Activated naive CD8-positive, alpha-beta T cell treated with anti-CD3 and anti-CD28 coated beads for 36 hours (primary cell): ENCODE measurements around the gene PTPRN2. TPM values are rescaled to one million over a fixed set of nuclear protein-coding genes. Genes with fewer than 3 reads are reported as not detected.
"Not testable (repeated sequence)": the region's sequence is repeated elsewhere in the genome, so short reads cannot be mapped to it uniquely, and the experiment has no call there.

ENCODE experiments used
- DNase-seq: peaks from one replicate; pipeline ENCODE4 v3.0.0; 2021
- H3K27ac Mint-ChIP-seq: one replicate; pipeline ENCODE4 v1.8.0; 2022; ENCODE audit warnings: mild to moderate bottlenecking, moderate library complexity, mixed read lengths
- H3K27me3 Mint-ChIP-seq: one replicate; pipeline ENCODE4 v1.8.0; 2022; ENCODE audit warnings: mild to moderate bottlenecking, mixed read lengths
- H3K36me3 Mint-ChIP-seq: one replicate; pipeline ENCODE4 v1.8.0; 2021; ENCODE audit warnings: mild to moderate bottlenecking, mixed read lengths
- H3K4me1 Mint-ChIP-seq: one replicate; pipeline ENCODE4 v1.8.0; 2021; ENCODE audit warnings: mixed read lengths
- H3K4me3 Mint-ChIP-seq: one replicate; pipeline ENCODE4 v1.8.0; 2022; ENCODE audit warnings: mild to moderate bottlenecking, moderate library complexity, mixed read lengths
- H3K9me3 Mint-ChIP-seq: one replicate; pipeline ENCODE4 v1.8.0; 2022; ENCODE audit warnings: mixed read lengths
- total RNA-seq, 2 experiments: library from RNA; stranded (reverse); gene quantifications; one replicate each; pipeline ENCODE4 v1.2.3, GENCODE V29; 2021

PTPRN2 gene
- total RNA-seq, 2 experiments from 2014 or later, result 0.72 to 0.74 TPM

DNA sequence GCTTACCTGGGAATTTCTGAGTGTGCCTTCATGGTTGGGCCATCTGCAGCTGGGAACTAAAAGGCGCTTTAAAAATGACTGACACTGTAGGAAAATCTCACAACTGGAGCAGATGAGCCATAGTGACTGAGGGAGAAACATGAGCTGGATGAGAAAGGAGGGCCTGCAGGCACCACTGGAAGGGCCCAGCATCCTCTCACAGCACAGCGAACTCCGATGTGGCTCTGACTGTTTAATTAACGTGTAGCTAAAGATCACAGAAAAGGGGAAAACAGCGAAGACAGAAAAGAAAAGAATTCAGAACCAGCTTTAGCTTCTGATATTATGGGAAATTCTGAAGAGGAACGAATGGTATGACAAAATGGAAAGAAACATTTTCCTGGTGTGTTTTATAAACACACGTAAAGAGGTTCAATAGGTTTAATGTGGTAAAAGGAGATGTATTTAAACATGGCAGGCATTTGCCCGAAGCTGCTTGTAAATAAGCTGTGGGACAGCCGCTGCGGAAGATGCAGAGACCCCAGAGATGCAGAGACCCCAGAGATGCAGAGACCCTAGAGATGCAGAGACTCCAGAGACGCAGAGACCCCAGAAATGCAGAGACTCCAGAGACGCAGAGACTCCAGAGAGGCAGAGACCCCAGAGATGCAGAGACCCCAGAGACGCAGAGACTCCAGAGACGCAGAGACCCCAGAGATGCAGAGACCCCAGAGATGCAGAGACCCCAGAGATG lies 534.3 kb downstream of the PTPRN2 start:
- Mint-ChIP-seq H3K27ac (no peak overlapping the region), H3K9me3 (no peaks in the 10 kb centered on the region), H3K4me1 (no peaks in the 10 kb centered on the region), H3K36me3 (no peaks in the 10 kb centered on the region), H3K27me3 (peaks cover 3% of the 10 kb centered on the region), H3K4me3 (no peak overlapping the region)
- no peak for DNase-seq

DNA sequence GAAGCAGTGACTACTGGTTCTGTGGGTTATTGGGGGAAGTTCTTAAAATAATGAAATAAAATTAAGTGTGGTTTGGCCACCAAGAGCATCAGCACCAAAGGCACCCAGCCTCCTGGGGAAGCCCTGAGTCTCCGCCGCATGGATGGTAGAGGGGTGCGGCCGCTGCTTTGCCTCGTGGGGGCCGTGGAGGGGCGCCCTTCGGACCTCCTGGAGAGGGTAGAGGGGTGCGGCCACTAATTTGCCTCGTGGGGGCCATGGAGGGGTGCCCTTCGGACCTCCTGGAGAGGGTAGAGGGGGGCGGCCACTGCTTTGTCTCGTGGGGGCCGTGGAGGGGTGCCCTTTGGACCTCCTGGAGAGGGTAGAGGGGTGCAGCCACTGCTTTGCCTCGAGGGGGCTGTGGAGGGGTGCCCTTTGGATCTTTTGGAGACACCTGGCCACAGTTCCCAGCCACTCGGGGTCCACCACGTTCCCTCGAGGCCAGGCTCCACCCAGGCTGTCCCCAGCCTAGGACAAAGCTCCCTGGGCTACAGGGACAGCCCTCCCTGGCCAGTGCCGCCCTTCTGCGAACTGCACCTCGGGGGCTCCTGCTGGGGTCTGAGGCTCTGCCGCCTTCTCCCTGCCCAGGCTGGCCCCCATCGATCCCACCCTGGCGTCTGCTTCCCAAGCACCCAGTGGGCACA lies 535.1 kb downstream of the PTPRN2 start:
- H3K4me3 Mint-ChIP-seq, result no peak overlapping the region
- no peaks in the 10 kb centered on the region for H3K36me3 Mint-ChIP-seq
- no peak for DNase-seq
- peaks cover 3% of the 10 kb centered on the region for H3K27me3 Mint-ChIP-seq
- H3K4me1 Mint-ChIP-seq, result no peaks in the 10 kb centered on the region
- no peak overlapping the region for H3K27ac Mint-ChIP-seq
- no peaks in the 10 kb centered on the region for H3K9me3 Mint-ChIP-seq

DNA sequence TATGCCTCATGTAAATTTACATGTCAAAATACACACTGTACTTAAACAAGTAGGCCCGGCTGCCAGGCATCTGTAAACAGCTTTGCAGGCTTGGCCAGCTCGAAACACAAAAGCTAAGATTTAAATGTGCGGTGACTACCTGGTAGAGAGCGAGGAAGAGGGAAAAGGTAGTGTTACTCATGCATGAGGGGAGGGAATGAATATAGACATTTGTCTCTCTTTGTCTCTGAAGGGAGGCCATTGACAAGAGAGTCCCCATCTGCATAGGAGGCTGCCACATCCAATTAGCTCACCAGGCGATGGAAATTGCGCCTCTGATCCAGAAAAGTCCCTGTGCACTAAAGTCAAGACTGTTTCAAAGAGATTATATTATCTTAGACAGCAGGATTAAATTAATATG lies 535.8 kb downstream of the PTPRN2 start:
- Mint-ChIP-seq H3K4me1 (no peaks in the 10 kb centered on the region), H3K27ac (no peak overlapping the region), H3K9me3 (no peaks in the 10 kb centered on the region), H3K4me3 (no peak overlapping the region), H3K27me3 (peaks cover 3% of the 10 kb centered on the region), H3K36me3 (no peaks in the 10 kb centered on the region)
- DNase-seq, result no peak

DNA sequence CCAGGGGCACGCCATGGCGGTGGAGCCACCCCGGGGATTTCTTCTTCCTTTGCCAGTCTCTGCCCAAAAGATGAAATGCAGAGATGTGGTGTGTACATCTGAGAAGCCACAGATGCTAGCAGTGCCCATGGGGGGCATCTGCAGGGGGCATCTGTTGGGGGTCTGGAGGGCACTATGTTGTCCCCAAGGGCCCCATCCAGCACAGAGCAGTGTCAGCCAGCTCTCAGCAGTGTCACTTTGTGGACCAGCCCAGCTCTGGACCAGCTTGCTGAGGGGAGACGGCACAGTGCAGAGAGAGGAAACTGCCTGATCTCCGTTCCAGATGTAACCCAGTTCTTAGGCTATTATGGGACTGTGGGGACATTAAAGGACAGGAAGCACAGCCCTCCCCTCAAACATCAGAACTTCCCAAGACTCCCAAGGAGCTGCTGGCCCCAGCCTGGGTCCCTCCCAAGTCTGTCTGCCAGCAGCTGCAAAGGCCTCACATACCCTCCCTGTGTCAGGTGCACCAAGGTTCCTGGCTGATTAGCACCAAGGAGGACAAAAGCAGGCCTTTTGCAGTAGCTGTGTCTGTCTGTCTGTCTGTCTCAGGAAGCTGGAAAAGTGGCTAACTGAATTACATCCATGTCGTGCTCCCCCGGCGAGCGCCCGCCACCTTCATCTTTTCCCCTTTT lies 536.5 kb downstream of the PTPRN2 start:
- Mint-ChIP-seq H3K36me3 (no peaks in the 10 kb centered on the region), H3K27ac (no peak overlapping the region), H3K4me1 (no peaks in the 10 kb centered on the region)

DNA sequence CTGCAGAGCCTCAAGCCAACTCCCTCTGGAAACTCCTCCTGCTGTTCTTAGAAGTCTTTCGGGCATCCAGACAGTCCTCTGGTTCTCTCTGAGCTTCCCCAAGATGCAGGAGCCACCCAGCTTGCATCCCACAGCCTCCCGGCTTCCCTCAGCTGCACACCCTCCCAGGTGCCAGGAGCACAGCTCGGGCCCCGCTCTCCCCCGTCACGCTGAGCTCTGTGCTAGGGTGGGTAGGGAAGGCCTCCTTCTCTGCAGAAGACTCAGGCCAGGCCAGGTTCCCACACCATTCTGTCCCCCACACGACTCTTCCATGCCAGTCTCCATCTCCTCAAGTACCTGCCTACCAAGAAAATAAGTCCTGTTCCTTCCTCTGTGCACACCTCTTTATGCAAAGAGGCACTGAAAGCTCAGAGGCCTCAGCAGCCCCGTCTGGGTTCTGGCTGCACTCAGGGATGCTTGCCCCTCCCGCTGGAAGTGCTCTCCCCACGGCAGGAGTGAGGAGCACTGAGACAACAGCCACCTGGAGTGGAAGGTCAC lies 537.1 kb downstream of the PTPRN2 start:
- no peaks in the 10 kb centered on the region for H3K9me3 Mint-ChIP-seq
- no peaks in the 10 kb centered on the region for H3K36me3 Mint-ChIP-seq
- no peaks in the 10 kb centered on the region for H3K4me1 Mint-ChIP-seq
- no peak overlapping the region for H3K4me3 Mint-ChIP-seq
- peaks cover 3% of the 10 kb centered on the region for H3K27me3 Mint-ChIP-seq
- DNase-seq, result no peak
- no peak overlapping the region for H3K27ac Mint-ChIP-seq

More for the DNA sequence above, 536.5 kb downstream of the PTPRN2 start:
- Mint-ChIP-seq H3K9me3 (no peaks in the 10 kb centered on the region), H3K4me3 (no peak overlapping the region), H3K27me3 (peaks cover 3% of the 10 kb centered on the region)
- no peak for DNase-seq

DNA sequence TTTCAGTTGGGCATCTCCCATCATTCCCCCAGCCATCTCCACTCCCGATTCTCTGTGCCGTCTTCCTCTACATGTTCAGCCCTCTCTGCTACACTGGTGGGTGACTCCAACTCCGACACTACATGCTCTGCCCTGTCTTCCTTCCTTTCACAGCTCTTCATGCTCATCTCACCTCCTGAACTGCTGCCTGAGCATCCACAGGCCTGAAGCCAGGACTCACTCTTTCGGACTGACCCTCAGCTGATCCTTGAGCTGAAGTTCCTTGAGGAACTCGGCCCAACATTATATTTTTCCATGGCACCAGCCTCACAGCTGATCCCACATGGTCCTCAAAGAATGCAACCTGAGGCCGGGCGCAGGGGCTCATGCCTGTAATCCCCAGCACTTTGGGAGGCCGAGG lies 538.4 kb downstream of the PTPRN2 start:
- H3K36me3 Mint-ChIP-seq, result no peaks in the 10 kb centered on the region
- no peak overlapping the region for H3K27ac Mint-ChIP-seq
- no peak for DNase-seq
- H3K4me3 Mint-ChIP-seq, result no peak overlapping the region
- peaks cover 3% of the 10 kb centered on the region for H3K27me3 Mint-ChIP-seq
- H3K9me3 Mint-ChIP-seq, result no peaks in the 10 kb centered on the region
- no peaks in the 10 kb centered on the region for H3K4me1 Mint-ChIP-seq

DNA sequence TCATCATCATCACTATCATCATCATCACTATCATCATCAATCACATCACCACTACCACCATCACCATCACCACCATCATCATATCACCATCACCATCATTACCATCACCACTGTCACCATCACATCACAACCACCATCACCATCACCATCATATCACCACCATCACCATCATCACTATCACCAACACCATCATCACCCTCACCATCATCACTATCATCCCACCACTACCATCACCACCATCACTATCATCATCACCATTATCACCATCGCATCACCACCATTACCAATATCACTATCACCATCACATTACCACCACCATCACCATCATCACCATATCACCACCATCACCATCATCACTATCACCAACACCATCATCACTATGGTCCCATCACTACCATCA lies 539.1 kb downstream of the PTPRN2 start:
- Mint-ChIP-seq H3K36me3 (no peaks in the 10 kb centered on the region), H3K4me3 (no peak overlapping the region), H3K27me3 (no peaks in the 10 kb centered on the region), H3K27ac (no peak overlapping the region), H3K4me1 (no peaks in the 10 kb centered on the region), H3K9me3 (no peaks in the 10 kb centered on the region)
- no peak for DNase-seq

DNA sequence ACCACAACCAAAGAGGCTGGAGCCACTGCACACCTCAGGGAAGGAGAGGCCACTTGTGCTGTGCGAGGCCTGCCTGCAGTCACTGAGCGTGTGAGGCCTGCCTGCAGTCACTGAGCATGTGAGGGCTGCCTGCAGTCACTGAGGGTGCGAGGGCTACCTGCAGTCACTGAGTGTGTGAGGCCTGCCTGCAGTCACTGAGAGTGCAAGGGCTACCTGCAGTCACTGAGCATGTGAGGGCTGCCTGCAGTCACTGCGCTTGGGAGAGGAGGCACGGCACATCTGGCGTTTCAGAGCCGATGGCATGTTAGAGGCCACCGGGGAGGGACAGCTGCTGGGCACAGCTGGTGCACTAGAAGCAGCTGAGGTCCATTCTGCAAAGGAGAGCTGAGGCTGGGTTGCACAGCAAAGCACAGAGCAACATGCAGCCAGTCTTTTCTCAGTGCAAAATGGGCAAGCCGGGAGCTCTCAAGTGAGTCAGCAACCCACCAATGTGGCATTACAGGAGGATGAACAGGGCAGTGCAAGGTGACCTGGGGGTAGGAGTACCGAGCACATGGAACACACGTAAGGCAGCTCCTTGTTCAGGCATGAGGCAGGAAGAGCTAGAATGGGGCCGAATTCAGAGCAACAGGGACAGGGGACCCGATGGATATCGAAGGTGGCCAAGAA lies 540.1 kb downstream of the PTPRN2 start:
- Mint-ChIP-seq H3K36me3 (no peaks in the 10 kb centered on the region), H3K27ac (no peak overlapping the region), H3K27me3 (no peaks in the 10 kb centered on the region), H3K4me1 (no peaks in the 10 kb centered on the region), H3K9me3 (no peaks in the 10 kb centered on the region), H3K4me3 (no peak overlapping the region)
- no peak for DNase-seq

DNA sequence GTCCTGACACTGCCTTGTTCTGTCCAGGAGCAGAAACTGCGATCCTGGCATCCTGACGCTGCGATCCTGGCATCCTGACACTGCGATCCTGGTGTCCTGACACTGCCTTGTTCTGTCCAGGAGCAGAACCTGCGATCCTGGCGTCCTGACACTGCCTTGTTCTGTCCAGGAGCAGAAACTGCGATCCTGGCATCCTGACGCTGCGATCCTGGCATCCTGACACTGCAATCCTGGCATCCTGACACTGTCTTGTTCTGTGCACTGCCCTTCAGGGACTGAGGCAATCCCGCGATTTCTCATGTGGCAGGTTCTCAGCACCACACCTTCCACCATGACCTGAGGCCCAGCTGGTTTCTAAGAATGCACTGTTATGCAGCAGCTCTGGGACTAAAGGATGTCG lies 541.4 kb downstream of the PTPRN2 start:
- not testable (repeated sequence) for H3K36me3 Mint-ChIP-seq, H3K27ac Mint-ChIP-seq, H3K4me3 Mint-ChIP-seq, H3K9me3 Mint-ChIP-seq, H3K4me1 Mint-ChIP-seq, DNase-seq, H3K27me3 Mint-ChIP-seq

DNA sequence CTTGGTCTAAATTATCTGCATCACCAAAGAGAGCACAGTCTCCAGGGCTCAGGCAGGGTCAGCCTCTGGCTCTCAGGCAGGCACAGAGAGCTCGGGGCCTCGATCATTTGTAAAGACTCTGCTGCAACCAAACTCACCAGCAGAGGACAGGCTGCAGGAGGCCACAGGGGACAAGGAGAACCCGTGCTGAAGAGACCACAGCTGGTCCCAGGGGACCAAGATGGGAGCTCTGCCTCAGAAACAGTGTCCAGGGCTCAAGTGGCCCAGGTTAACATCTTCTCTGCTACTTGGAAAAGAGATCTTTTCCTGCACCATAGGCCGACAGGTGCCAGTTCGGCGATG lies 543.2 kb downstream of the PTPRN2 start:
- H3K4me3 Mint-ChIP-seq, result no peak overlapping the region
- peaks cover 3% of the 10 kb centered on the region for H3K27me3 Mint-ChIP-seq
- H3K4me1 Mint-ChIP-seq, result no peaks in the 10 kb centered on the region

DNA sequence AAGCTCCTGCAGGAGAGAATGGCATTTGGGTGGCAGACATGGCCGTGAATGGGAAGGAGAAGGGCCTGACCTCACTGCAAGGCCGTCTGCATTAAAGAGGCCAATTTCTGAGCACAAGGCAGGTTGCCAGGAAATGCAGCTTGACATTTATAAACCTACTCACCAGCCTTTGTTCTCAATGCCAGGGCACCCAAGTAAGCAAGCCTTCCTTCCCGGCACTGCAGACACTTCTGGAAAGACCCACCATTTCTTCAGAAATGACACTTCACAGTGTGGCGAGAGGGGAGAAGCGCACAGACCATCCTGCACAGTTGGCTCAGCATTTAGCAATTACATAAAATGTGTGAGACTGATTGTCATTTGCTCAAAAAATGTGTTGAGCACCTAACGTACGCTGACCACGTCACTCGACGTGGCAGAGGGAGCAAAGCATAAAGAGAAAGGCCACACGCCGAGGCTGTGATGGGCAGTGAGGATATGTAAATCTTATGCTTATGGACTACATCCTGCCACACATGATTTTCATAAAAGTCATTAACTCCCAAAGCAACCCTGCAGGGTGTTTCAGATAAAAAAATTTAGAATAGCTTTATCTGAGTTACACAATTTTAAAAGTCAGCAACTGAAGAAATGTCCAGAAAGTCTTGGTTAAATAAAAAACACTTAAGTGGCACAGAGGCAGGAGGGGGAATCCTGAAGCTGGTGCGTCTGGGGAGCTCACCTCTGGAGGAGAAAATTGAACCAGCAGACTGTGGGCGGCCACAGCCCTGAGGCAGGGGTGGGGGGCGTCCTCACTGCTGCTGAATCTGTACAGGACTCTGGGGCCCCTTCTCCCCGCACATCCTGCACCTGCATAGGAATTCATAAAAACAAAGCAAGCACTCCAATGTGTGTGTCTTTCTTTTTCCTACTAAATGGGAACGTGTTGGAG lies 543.8 kb downstream of the PTPRN2 start:
- DNase-seq, result no peak
- Mint-ChIP-seq H3K4me1 (no peaks in the 10 kb centered on the region), H3K27me3 (peaks cover 3% of the 10 kb centered on the region), H3K36me3 (peaks cover 1% of the 10 kb centered on the region), H3K9me3 (peaks cover 11% of the 10 kb centered on the region), H3K4me3 (no peak overlapping the region), H3K27ac (no peak overlapping the region)

More for the DNA sequence above, 543.2 kb downstream of the PTPRN2 start:
- Mint-ChIP-seq H3K9me3 (peaks cover 6% of the 10 kb centered on the region), H3K36me3 (peaks cover 1% of the 10 kb centered on the region), H3K27ac (no peak overlapping the region)
- DNase-seq, result no peak

DNA sequence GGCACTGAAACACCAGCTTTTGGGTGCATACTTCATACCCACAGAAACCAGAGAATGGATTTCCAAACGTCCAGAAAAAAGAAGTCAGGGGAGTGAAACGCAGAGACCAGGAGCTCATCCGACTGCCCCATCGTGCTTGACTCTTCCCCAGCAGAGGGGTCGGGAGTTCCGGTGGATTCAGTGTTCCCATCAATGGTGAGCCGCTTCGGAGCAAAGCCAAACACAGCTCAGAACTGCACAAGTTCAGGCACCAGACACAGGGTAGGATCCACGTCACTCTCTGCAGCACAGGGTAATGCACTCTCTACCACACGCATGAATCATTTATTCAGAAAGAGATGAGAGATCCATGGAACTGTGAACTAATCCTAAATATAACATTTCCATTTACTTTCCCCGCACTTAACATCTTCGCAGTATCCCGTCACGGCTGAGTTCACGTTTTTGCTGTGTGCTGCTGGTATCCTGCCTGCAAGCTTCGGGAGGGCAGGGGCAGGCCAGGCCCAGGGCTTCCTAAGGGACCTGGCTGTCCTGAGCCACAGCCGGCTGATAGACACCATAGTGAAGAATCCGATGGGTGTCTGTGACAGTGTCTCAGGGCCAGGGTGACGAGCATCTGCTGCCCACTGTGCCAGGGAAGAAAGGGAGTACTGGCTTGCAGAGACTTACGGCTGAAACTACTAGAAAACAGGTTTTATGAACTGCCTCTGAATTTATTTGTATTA lies 545.3 kb downstream of the PTPRN2 start:
- no peak for DNase-seq
- H3K27ac Mint-ChIP-seq, result no peak overlapping the region
- no peaks in the 10 kb centered on the region for H3K4me1 Mint-ChIP-seq
- no peak overlapping the region for H3K4me3 Mint-ChIP-seq
- peaks cover 15% of the 10 kb centered on the region for H3K9me3 Mint-ChIP-seq
- peaks cover 3% of the 10 kb centered on the region for H3K27me3 Mint-ChIP-seq
- peaks cover 1% of the 10 kb centered on the region for H3K36me3 Mint-ChIP-seq

DNA sequence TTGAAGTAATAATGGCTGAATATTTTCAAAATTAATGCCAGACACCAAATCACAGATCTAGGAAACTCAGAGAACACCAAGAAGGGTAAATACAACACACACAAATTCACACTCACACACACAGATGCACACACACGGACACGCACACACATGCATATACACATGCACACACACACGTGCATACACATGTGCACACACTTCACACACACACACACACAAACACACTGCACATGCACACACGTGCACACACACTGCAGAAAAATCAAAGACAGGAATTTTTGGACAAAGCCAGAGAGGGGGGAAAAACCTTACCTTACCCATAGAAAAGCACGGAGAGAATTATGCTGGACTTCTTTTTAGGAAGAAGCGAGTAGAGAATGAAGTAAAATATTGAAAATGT lies 547.4 kb downstream of the PTPRN2 start:
- Mint-ChIP-seq H3K9me3 (peaks cover 15% of the 10 kb centered on the region), H3K36me3 (peaks cover 3% of the 10 kb centered on the region), H3K27ac (no peak overlapping the region), H3K4me3 (no peak overlapping the region), H3K4me1 (no peaks in the 10 kb centered on the region), H3K27me3 (peaks cover 10% of the 10 kb centered on the region)
- no peak for DNase-seq

DNA sequence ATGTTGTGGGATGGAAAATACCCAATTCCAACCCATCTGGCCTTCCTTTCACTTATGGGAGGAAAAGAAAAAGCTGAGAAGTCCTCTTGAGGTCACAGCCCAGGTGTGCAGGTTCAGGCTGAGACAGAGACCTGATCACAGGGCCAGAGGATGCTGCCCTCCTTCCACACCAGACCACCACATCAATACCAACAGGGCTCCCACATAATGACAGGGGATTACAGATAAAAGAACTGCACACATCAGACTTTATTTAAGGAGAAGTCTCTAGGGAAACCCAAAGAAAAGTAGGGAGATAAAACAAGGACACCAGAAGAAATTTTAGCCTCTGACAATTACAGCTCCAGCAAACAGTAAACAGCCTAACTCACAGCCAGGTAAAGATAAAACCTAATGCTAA lies 548.4 kb downstream of the PTPRN2 start:
- H3K36me3 Mint-ChIP-seq, result peaks cover 4% of the 10 kb centered on the region
- no peak overlapping the region for H3K4me3 Mint-ChIP-seq
- no peaks in the 10 kb centered on the region for H3K4me1 Mint-ChIP-seq
- no peak overlapping the region for H3K27ac Mint-ChIP-seq
- peaks cover 14% of the 10 kb centered on the region for H3K27me3 Mint-ChIP-seq
- no peak for DNase-seq
- H3K9me3 Mint-ChIP-seq, result peaks cover 17% of the 10 kb centered on the region
